GM19023 (cell line): ENCODE results near the gene ST3GAL6.

ENCODE experiments used
- ATAC-seq: cut with Tn5 transposase; IDR thresholded peaks from one replicate; pipeline ENCODE4 v1.9.1; 2021; ENCODE audit warnings: mild to moderate bottlenecking, moderate library complexity; ENCODE audit not compliant: unreplicated experiment

The ST3GAL6 gene

GRCh38 chr3:98843266-98843959 is 80.3 kb downstream of the ST3GAL6 start:
- no peak for ATAC-seq
